ENCODE measurements around the gene MAB21L2.

The MAB21L2 gene

GRCh38 chr4:150619042-150619441, 37.1 kb downstream of the MAB21L2 start:
- no peaks in the 10 kb centered on the region for H3K27me3 ChIP-seq (ENCODE audit: low read depth, low read length)
- no peaks in the 10 kb centered on the region for H3K4me1 ChIP-seq (ENCODE audit: control insufficient read depth in 1 of 2, insufficient read depth in 2 of 2, low read length in 2 of 2)
- peak overlapping the region; percentile 40 to 49 for H3K4me3 ChIP-seq (ENCODE audit: low read depth in 1 of 2, low read length in 2 of 2)
- H3K36me3 ChIP-seq (ENCODE audit: control insufficient read depth in 1 of 2, insufficient read depth in 2 of 2, low read length in 2 of 2): no peaks in the 10 kb centered on the region
- H3K9me3 ChIP-seq (ENCODE audit: control insufficient read depth in 1 of 2, low read length in 2 of 2): no peaks in the 10 kb centered on the region
- H3K27ac ChIP-seq (ENCODE audit: low read length): no peak overlapping the region

- Histone ChIP-seq H3K4me3 (ENCODE audit: low read depth in 1 of 2, low read length in 2 of 2) (no peak overlapping the region), H3K4me1 (ENCODE audit: control insufficient read depth in 1 of 2, insufficient read depth in 2 of 2, low read length in 2 of 2) (no peaks in the 10 kb centered on the region), H3K36me3 (ENCODE audit: control insufficient read depth in 1 of 2, insufficient read depth in 2 of 2, low read length in 2 of 2) (no peaks in the 10 kb centered on the region), H3K27me3 (ENCODE audit: low read depth, low read length) (no peaks in the 10 kb centered on the region), H3K9me3 (ENCODE audit: control insufficient read depth in 1 of 2, low read length in 2 of 2) (no peaks in the 10 kb centered on the region), H3K27ac (ENCODE audit: low read length) (no peak overlapping the region)
Observed at GRCh38 chr4:150624055-150624454, 42.1 kb downstream of the MAB21L2 start.

GRCh38 chr4:150625033-150625432, 43.1 kb downstream of the MAB21L2 start:
- Histone ChIP-seq H3K9me3 (ENCODE audit: control insufficient read depth in 1 of 2, low read length in 2 of 2) (no peaks in the 10 kb centered on the region), H3K36me3 (ENCODE audit: control insufficient read depth in 1 of 2, insufficient read depth in 2 of 2, low read length in 2 of 2) (no peaks in the 10 kb centered on the region), H3K4me1 (ENCODE audit: control insufficient read depth in 1 of 2, insufficient read depth in 2 of 2, low read length in 2 of 2) (no peaks in the 10 kb centered on the region), H3K4me3 (ENCODE audit: low read depth in 1 of 2, low read length in 2 of 2) (no peak overlapping the region), H3K27ac (ENCODE audit: low read length) (no peak overlapping the region), H3K27me3 (ENCODE audit: low read depth, low read length) (no peaks in the 10 kb centered on the region)

- Histone ChIP-seq H3K27ac (ENCODE audit: low read length) (no peak overlapping the region), H3K27me3 (ENCODE audit: low read depth, low read length) (no peaks in the 10 kb centered on the region), H3K36me3 (ENCODE audit: control insufficient read depth in 1 of 2, insufficient read depth in 2 of 2, low read length in 2 of 2) (no peaks in the 10 kb centered on the region), H3K4me1 (ENCODE audit: control insufficient read depth in 1 of 2, insufficient read depth in 2 of 2, low read length in 2 of 2) (no peaks in the 10 kb centered on the region), H3K4me3 (ENCODE audit: low read depth in 1 of 2, low read length in 2 of 2) (no peak overlapping the region), H3K9me3 (ENCODE audit: control insufficient read depth in 1 of 2, low read length in 2 of 2) (no peaks in the 10 kb centered on the region)
Observed at GRCh38 chr4:150628073-150628472, 46.1 kb downstream of the MAB21L2 start.

GRCh38 chr4:150632639-150633038, 50.7 kb downstream of the MAB21L2 start:
- Histone ChIP-seq H3K27me3 (ENCODE audit: low read depth, low read length) (no peaks in the 10 kb centered on the region), H3K36me3 (ENCODE audit: control insufficient read depth in 1 of 2, insufficient read depth in 2 of 2, low read length in 2 of 2) (no peaks in the 10 kb centered on the region), H3K4me3 (ENCODE audit: low read depth in 1 of 2, low read length in 2 of 2) (no peak overlapping the region), H3K4me1 (ENCODE audit: control insufficient read depth in 1 of 2, insufficient read depth in 2 of 2, low read length in 2 of 2) (no peaks in the 10 kb centered on the region), H3K9me3 (ENCODE audit: control insufficient read depth in 1 of 2, low read length in 2 of 2) (peaks cover 0 to 6% of the 10 kb centered on the region in 2 donors), H3K27ac (ENCODE audit: low read length) (no peak overlapping the region)

Data from muscle layer of duodenum (tissue), 2 donors.